Heart left ventricle (tissue), 13 donors: Measurements from ENCODE around the gene ABCA9.

ENCODE experiments used
- POLR2A ChIP-seq, 2 donors: fragments of 450-650 bp; IDR thresholded peaks; one replicate each; pipeline ENCODE4 v1.6.1; 2017; ENCODE audit warnings: antibody characterized with exemption in 2 of 2, mild to moderate bottlenecking in 2 of 2, moderate library complexity in 2 of 2
- TF ChIP-seq, protein P1 (sequence below), 12 donors: fragments of 200-600 bp; sonication (generic) in 4 of 12; IDR thresholded peaks; one replicate each; pipeline versions ENCODE4 v1.5.0 to v1.8.0; 2018 to 2022; ENCODE audit warnings: antibody characterized with exemption in 12 of 12, mild to moderate bottlenecking in 5 of 12
- donor health status: ischemic (EF 13 %, LVEDD 7.1; RV severe dilation, severe dysfunction).
- donor health status: DM: no; HTN: yes; CAD: no.
- donor health status: DM: no; HTN: no; CAD: no.
- donor health status: ischemic (EF 25% LVEDD 6.9; RV normal size, moderate dysfunction).
- donor health status: ischemic (EF 25% LVEDD 5.7; RV mildly dilated, moderate dysfunction).
- donor health status: ischemic (EF 35%, LVEDD 5.7; RV mildly dilated, moderate dysfunction).
- donor health status: nonischemic (EF 11% LVEDD 7.7; RV severe dilation, severe dysfunction).
- donor health status: DM: yes; HTN: yes; CAD: no.
- donor health status: PGD.
- donor health status: ischemic (EF 29% LVEDD 5.4; RV normal size, mild dysfunction).
- donor health status: nonischemic (EF 23%, LVEDD 6.1; RV moderate dilation, normal function).

- TF ChIP-seq, protein P1, sequence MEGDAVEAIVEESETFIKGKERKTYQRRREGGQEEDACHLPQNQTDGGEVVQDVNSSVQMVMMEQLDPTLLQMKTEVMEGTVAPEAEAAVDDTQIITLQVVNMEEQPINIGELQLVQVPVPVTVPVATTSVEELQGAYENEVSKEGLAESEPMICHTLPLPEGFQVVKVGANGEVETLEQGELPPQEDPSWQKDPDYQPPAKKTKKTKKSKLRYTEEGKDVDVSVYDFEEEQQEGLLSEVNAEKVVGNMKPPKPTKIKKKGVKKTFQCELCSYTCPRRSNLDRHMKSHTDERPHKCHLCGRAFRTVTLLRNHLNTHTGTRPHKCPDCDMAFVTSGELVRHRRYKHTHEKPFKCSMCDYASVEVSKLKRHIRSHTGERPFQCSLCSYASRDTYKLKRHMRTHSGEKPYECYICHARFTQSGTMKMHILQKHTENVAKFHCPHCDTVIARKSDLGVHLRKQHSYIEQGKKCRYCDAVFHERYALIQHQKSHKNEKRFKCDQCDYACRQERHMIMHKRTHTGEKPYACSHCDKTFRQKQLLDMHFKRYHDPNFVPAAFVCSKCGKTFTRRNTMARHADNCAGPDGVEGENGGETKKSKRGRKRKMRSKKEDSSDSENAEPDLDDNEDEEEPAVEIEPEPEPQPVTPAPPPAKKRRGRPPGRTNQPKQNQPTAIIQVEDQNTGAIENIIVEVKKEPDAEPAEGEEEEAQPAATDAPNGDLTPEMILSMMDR (IDR thresholded peaks at IDR 0.05) = no peak
- no peak for TF ChIP-seq POLR2A (IDR thresholded peaks at IDR 0.05)
Observed at GRCh38 chr17:69030169-69030568, 30.6 kb downstream of the ABCA9 start.
